Cerebellar cortex (tissue), 1 donor: ENCODE results near the gene STIM1.
"Not testable (repeated sequence)": the region's sequence is repeated elsewhere in the genome, so short reads cannot be mapped to it uniquely, and the experiment has no call there.

ENCODE experiments used
- DNase-seq: peaks from one replicate; pipeline ENCODE4 v3.0.0-alpha.2; 2015; ENCODE audit warnings: low spot score

Gene STIM1

DNA sequence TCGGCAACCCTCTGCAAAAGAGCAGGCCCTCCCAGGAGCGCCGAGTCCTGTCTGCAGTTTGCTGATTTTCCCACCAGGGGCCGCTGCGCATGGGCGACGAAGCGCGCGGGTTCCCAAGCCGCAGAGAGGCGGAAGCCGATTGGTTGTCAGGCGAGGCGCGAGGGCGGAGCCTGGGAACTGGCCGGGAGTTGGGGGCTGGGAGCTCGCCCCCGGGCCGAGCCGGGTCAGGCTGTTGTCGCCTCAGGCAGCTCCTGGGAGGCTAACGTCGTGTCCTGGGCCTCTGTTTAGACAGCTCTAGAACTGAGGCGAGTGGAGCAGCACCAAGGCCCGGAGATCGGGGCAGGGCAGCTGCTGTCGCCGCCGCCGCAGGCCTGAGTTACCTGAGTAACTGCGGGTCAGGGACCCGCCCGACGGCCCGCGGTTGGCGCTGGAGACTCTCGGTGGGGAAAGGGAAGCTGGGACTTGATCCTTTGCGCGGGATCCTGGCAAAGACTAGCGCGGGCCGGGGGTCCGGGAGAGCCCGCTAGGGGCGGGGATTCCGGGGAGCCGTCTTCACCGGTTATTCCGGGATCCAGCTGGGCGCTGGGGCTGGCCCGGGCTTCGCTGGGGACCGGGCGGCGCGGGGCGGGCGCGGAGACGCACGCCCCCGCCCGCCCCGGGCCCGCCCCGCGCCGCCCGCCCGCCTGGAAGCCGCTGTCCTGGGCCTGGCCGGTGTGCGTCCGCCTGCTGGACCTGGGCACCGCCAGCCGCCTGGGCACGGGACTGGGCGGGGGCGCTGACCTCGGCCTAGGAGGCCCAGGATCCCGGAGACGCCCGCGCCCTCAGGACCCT lies at the start of gene STIM1:
STIM1 (plus strand) TSS at position 688 of the 831 bp plus-strand sequence. CDS start 607 bp downstream, outside the sequence.
- peak; percentile 93 for DNase-seq

DNA sequence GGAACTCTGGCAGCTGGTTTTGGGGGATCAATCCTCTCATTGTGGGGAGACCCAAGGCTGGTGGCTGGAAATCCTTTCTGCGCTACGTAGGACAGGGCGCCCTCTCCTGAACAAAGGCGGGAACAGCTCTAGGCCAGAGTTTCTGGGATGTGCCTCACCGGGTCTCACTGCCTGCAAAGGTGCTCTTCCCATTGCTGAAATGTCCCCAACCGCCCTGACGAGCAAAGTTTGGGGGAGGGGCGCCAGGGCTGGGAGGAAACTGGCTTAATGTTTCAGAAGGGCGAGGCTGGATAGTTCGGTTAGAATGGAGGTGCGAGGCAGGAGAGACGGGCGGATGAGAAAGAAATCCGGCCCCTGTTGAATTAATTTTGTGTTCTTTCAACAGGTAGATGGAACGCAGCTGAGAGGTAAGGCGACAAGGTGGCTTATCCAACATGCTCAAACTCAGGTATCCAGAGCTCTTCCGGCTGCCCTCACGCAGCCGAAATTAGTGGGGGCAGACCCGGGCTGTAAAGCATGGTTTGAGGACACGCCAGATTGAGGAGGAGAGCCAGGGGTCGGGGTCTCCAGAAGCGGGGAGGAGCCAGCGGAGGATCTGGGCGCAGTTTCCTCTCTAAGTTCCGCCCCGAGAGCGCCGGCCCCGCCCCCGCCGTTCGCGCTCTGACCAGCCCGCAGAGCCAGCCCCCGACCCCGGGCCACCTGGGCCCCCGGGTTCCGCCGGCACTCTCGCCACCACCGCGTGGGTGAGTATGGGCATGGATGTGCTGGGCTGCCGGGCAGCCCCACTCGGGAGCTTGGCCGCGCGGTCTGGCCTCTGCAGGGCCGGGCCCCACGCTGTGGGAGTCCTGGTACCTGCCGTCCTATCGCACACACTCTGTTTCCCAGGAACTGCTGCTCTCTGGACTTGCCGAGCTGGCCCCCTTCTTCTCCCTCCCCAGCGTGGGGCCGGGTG lies 47.3 kb upstream of the STIM1 start, which contains the start of gene PGAP2:
PGAP2 (plus strand) TSS at position 652 of the 952 bp plus-strand sequence. CDS start 2,700 bp downstream, outside the sequence.
- DNase-seq, result peak; percentile 78

DNA sequence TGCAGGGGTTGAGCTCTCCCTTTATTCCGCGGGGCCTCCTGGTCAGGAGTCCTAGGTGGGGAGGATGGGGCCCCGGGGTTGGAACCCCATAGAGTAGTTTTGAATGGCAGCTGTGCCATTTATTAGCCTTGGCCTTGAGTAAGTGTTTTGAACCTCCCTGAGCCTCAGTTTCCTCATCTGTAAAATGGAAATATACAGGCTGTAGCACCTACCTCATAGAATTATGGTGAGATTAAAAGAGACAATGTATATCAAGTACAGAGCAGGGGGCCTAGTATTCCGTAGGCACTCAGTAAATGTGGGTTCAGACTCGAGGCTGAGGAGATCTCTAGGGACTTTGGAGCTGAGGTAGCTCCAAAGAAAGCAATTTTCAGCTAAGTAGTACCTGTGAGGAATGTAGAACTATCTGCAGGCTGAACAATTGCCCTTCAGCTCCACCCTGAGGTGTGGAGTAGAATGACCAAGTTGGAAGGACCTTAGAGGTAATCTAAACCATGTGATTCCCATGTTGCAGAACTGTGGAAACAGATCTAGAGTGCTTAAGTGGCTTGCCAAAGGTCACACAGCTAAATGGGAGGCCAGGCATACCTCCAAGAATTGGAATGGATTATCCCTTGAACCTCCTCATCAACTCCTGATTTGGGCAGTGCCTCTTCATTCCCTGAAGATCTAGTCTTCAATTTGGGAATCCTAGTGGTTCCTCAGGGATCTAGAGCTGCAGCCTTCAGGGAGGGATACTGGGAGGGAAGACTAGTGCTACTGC lies 46.4 kb upstream of the STIM1 start:
- DNase-seq, result peak; percentile 78

DNA sequence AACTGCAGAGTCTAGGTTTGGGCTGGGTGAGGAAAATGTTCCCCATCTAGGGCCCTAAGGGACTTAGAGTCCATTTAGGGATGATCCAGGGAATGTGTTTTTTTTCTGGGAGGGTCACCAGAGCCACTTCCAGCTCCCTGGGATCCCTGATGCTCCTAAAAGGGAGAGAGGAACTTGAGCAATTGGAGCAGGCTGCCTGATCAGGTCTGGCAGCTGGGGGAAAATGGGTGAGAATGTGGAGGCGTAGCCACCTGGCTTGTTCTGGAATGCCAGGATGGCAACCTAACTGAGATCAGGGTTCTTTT lies 45.9 kb upstream of the STIM1 start:
- DNase-seq, result no peak

DNA sequence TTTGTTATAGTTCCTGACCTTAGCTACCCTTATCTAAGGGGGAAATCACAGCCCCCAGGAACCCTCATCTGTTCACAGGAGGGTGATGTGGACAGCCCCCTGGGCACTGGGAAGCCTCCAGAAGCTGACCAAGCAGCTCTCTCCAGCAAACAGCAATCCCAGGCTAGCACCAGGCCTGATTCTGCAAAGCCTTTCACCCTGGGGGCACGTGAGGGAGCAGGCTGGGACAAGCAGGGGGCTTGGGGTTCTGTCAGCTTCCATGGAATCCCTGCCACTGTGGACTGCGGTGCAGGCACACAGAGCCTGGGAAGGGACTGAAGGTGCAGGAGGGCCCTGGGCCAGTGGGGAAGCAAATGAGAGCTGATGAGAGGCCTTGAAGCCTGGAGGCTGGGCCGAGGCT lies 45.0 kb upstream of the STIM1 start:
- DNase-seq, result no peak

DNA sequence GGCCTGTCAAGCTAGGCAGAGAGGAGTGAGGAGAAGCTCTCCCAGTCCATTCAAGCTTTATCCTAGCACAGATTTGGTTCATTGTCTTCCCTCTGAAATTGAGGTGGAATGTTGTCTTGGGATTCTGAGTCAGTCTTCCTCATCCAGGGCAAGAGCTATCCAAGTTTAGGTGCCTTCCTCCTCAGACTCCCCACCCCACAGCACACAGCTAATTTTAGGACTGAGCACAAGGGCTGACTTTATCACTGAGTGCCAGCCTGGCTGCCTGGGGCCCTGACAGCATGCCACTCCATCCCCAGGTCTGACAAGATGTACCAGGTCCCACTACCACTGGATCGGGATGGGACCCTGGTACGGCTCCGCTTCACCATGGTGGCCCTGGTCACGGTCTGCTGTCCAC lies 44.5 kb upstream of the STIM1 start:
- no peak for DNase-seq

DNA sequence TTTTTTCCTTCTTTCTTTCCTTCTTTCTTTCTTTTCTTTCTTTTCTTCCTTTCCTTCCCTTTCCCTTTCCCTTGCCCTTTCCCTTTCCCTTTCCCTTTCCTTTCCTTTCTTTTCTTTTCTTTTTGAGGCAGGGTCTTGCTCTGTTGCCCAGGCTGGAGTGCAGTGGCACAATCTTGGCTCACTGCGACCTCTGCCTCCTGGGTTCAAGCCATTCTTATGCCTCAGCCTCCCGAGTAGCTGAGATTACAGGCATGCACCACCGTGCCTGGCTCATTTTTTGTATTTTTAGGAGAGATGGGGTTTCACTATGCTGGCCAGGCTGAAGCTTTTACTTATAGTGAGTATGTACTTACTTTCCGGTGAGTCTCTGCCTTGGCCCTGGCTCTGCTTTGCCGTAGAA lies 40.6 kb upstream of the STIM1 start:
- not testable (repeated sequence) for DNase-seq

DNA sequence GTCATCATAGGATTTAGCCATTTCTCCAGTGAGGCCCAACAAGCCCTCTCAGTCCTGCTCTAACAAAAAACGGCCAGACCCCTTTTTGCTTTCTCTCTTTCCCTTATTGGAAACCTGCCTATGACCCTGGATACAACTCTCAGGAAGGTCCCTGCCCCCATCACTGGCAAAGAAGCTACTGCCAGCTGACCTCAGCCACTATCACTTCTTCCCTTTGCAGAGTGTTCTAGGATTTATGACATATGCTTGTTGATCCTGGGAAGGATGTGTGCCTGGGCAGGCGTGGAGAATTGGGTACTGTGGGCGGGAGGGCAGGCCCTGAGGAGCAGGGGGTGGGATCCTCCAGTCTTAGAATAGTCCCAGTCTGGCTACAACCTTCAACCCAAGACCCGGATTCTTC lies 39.6 kb upstream of the STIM1 start:
- DNase-seq, result no peak

DNA sequence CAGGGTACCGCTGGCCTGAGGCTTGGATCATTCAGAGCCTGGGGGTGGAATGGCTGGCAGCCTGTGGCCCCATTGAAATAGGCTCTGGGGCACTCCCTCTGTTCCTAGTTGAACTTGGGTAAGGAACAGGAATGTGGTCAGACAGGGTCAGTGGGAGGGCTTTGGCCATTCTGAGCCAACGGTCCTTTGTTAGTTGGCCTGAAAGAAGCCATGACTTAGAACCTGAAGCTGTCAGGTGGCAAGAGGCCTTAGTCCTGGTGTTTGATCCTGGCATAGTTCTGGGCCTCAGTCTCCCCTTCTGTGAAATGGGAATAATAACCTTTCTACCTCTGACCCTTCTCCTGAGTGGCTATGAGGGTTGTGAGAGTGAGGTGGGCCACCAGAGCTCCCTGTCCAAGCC lies 38.8 kb upstream of the STIM1 start:
- no peak for DNase-seq

DNA sequence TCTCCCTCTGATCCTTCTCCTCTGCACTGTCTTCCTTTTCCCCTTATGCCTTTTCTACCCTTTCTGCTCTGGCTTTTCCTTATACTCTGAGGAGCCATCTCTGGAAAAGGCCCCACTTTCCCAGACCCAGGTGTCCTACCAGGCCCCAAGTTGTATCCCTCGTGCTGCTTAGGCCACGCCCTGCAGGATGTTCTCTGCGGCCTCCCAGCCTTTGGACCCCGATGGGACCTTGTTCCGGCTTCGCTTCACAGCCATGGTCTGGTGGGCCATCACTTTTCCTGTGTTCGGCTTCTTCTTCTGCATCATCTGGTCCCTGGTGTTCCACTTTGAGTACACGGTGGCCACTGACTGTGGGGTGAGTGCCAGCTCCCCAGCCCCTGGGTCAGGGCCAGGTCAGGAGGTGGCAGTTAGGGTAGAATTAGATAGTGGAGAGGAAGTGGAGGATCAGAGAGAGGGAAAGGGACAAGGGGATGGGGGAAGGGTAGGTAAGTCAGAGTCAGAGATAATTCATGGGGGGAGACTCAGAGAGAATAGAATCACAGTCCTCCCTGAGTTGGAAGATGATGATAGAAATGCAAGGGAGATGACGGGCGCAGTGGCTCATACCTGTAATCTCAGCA lies 38.2 kb upstream of the STIM1 start:
- no peak for DNase-seq

DNA sequence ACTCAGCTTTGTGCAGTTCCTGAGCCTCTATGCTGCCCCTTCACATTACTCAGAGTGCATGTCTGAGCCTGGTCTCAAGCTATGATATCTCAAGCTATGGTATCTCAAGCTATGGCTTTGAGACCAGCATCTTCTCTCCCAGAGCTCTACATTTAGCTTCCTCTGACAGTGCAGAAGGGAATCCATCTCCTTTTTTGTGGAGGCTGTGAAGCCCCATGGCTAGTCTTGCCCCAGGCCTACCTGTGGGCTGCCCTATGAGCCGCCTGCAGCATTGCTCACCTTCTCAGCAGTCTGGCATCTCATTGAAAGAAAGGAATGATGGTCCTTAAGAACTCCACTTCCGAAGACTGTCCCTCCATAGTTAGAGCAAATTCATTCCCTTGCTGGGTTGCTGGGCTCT lies 34.5 kb upstream of the STIM1 start:
- DNase-seq, result no peak

DNA sequence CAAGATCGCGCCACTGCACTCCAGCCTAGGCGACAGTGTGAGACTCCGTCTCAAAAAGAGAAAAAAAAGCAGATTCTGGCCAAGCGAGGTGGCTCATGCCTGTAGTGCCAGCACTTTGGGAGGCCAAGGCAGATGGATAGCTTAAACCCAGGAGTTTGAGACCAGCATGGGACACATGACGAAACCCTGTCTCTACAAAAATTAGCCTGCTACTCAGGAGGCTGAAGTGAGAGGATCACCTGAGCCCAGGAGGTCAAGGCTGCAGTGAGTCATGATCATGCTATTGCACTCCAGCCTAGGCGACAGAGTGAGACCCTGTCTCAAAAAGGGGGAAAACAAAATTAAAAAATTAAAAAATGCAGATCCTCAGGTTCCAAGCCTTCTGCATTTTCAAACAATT lies 33.2 kb upstream of the STIM1 start:
- DNase-seq, result no peak

DNA sequence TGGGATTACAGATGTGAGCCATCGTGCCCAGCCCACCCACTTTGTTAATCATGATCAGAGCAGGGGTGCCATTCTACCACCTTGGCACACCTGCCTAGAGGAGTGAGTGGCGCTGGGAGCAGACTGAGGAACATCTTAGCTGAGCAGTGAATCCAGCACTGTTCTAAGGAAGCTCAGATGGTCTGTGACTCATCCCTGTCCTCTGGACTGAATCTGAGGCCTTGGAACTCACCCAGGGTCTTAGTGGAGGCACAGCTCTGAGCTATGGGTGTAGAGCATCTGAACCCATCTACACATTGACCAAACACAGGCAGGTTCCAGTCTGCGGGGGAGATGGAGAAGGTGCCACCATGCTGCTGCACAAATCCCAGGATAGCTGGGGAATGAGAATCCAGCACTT lies 32.2 kb upstream of the STIM1 start:
- no peak for DNase-seq

DNA sequence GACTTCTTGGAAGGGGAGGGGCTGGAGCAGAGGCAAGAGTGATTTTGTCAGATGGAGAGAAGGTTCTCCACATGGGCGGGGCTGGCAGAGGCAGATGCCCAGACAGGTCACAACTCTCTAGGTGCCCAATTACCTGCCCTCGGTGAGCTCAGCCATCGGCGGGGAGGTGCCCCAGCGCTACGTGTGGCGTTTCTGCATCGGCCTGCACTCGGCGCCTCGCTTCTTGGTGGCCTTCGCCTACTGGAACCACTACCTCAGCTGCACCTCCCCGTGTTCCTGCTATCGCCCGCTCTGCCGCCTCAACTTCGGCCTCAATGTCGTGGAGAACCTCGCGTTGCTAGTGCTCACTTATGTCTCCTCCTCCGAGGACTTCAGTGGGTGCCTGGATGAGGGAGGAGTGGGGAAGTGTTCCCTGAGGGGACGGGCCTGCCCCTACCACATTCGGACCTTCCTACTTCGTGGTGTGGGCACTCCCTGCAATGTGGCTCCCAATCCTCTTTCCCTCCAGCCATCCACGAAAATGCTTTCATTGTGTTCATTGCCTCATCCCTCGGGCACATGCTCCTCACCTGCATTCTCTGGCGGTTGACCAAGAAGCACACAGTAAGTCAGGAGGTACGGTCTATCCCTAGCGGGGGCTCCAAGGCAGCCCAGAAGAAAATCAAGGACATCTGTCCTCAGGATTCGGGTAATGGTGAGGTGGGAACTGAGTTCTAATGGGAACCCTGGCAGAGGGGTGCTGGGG lies 31.5 kb upstream of the STIM1 start:
- DNase-seq, result no peak

DNA sequence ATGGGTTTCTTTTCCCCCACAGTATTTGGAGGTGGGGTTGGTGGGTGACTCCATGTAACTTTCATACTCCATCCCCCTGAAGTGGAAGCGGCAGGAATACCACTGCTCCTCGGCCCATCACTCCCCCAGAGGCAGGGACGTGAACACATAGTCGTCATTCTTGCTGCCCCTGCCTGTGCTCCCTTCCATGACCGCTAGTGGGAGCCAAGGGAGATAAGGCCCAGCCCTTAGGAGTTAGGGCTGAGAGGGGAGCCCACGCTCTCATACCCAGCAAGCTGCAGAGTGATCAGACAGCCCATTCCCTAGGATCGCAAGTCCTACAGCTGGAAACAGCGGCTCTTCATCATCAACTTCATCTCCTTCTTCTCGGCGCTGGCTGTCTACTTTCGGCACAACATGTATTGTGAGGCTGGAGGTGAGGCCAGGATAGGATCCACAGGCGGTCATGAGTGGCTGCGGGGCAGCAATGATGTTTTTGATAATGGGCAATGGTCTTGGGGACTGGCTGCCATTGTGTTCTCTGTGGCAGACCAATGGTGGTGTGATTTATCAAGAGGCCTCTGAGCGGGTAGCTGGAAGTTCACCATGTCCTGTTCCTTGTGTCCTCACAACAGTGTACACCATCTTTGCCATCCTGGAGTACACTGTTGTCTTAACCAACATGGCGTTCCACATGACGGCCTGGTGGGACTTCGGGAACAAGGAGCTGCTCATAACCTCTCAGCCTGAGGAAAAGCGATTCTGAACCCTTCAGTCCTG lies 30.6 kb upstream of the STIM1 start:
- peak; percentile 74 for DNase-seq

DNA sequence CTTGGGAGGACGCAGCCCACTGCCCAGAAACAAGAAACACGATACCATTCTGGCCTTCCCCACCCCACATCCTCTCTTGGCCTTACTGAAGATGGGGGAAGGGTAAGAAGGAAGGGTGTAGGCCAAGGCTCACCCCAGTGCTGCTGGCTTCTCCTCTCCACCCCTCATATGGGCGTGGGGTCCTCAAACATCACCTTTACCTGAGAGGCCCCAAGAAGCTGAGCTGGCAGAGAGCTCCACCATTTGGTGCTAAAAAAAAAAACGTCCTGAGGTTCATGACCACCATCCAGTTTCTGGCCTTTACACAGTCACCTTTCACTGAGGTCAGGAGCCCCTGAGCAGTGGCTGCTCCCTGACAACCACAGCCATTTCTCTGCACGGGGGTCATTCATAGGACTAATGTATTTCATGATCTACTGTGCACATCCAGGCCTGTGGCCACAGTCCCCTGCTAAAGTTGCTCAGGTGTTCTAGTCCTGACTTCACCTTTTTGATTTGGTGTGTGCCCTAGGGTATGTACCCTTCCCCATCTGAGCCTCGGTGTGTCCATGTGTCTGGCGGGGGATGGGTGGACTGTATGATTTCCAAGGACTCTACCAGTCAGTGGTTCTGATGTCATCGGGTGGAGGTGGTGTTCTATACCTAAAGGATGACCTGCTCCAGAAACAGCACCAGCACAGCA lies 29.9 kb upstream of the STIM1 start:
- no peak for DNase-seq

DNA sequence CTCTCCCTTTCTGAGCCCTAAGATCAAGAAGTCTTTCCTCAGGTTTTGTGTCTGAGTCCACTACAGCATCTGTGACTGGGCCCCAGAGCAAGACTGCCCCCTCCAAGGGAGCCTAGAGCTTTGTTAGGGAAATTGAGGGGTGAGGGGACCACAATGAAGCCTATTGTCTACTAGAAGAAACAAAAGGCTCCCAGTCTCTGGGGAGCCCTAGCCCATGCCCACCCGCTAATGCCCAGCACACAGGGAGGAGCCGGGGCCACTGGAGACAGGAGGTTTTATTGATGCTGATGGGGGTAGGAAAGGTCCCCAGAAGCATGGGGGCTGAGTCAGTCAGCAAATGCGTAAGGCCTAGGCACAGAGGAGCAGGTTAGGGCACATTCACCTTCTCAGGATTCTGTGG lies 28.7 kb upstream of the STIM1 start:
- DNase-seq, result no peak

DNA sequence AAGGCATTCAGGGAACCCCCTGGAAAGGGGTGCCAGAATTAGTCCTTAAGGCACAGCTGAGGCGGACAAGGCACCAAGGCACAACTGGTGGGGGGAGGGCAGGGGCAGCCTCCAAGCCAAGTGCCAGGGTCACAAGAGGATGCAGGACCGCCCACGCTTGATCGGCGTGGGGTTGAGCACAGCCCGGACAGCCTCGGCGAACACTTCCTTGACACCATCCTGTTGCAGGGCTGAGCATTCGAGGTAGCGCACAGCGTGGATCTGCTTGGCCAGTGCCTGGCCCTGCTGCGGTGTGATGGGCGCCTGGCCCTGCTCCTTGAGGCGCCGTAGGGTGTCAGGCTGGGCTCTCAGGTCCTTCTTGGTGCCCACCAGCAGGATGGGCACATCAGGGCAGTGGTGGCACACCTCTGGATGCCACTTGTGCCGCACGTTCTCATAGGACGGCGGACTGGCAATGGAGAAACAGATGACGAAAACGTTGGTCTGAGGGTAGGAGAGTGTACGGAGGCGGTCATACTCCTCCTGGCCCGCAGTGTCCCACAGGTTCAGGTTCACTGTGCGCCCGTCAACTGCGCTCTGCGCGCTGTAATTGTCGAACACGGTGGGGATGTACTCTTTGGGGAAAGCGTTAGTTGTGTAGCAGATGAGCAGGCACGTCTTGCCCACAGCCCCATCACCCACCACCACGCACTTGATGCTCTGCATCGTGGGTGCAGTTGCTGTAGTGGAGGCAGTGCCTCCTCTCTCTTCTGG lies 27.9 kb upstream of the STIM1 start:
- DNase-seq, result no peak

DNA sequence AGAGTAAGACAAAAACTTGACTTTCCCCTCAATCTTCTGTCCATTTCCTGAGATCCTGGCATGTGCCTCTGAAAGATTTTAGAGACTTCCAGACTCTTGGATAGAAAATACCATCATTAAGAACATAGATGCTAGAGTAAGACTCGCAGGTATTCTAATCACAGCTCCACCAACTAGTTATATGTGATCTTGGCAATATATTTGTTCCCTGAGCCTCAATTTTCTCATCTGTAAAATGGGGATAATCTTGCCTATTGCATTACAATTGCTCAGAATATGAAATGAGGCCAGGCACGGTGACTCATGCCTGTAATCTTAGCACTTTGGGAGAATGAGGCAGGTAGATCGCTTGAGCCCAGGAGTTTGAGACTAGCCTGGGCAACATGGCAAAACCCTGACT lies 25.4 kb upstream of the STIM1 start:
- DNase-seq, result no peak
